Trophoblast cell (in vitro differentiated cells and primary cell): ENCODE results near the gene PNPLA6.
"Not testable (repeated sequence)": the region's sequence is repeated elsewhere in the genome, so short reads cannot be mapped to it uniquely, and the experiment has no call there.

ENCODE experiments used
- DNase-seq, 2 donors: peaks; one replicate each; pipeline ENCODE4 v3.0.0-alpha.2; 2016
- H2AFZ ChIP-seq: 2 replicates; pipeline ENCODE4 v1.6.1; 2013; ENCODE audit warnings: low read length, moderate library complexity, mild to moderate bottlenecking; ENCODE audit not compliant: insufficient read depth, poor library complexity
- H2AK5ac ChIP-seq: 2 replicates; pipeline ENCODE4 v1.6.1; 2013; ENCODE audit warnings: mild to moderate bottlenecking, low read length
- H2BK120ac ChIP-seq: 2 replicates; pipeline ENCODE4 v1.6.1; 2013; ENCODE audit warnings: low read length, mild to moderate bottlenecking, moderate library complexity; ENCODE audit not compliant: insufficient read depth, poor library complexity
- H2BK12ac ChIP-seq: 2 replicates; pipeline ENCODE4 v1.6.1; 2013; ENCODE audit warnings: mild to moderate bottlenecking, low read length, moderate library complexity
- H2BK5ac ChIP-seq: 2 replicates; pipeline ENCODE4 v1.6.1; 2013; ENCODE audit warnings: low read length, low read depth, moderate library complexity, mild to moderate bottlenecking; ENCODE audit not compliant: poor library complexity
- H3K14ac ChIP-seq: 2 replicates; pipeline ENCODE4 v1.6.1; 2013; ENCODE audit warnings: mild to moderate bottlenecking, low read length
- H3K18ac ChIP-seq: 2 replicates; pipeline ENCODE4 v1.6.1; 2013; ENCODE audit warnings: mild to moderate bottlenecking, low read length
- H3K23ac ChIP-seq: 2 replicates; pipeline ENCODE4 v1.6.1; 2013; ENCODE audit warnings: low read length
- H3K27ac ChIP-seq: 2 replicates; pipeline ENCODE4 v1.5.1; 2013; ENCODE audit warnings: low read depth, mild to moderate bottlenecking, inconsistent platforms, low read length, moderate library complexity
- H3K27me3 ChIP-seq: 2 replicates; pipeline ENCODE4 v1.6.1; 2013; ENCODE audit warnings: inconsistent platforms, mild to moderate bottlenecking, low read length, moderate library complexity; ENCODE audit not compliant: insufficient read depth
- H3K36me3 ChIP-seq, 2 experiments: 1 replicate in 1 of 2; 2 replicates in 1 of 2; pipeline ENCODE4 v1.6.1; 2013; ENCODE audit warnings: low read length in 2 of 2, mild to moderate bottlenecking in 2 of 2, moderate library complexity in 1 of 2; ENCODE audit not compliant: insufficient read depth in 2 of 2, control insufficient read depth in 1 of 2
- H3K4ac ChIP-seq: 2 replicates; pipeline ENCODE4 v1.6.1; 2013; ENCODE audit warnings: low read depth, mild to moderate bottlenecking, low read length, moderate library complexity
- H3K4me1 ChIP-seq, 2 experiments: 1 replicate in 1 of 2; 2 replicates in 1 of 2; pipeline ENCODE4 v1.6.1; 2013; ENCODE audit warnings: low read length in 2 of 2, mild to moderate bottlenecking in 2 of 2, moderate library complexity in 1 of 2; ENCODE audit not compliant: insufficient read depth in 2 of 2, control insufficient read depth in 1 of 2
- H3K4me2 ChIP-seq: 2 replicates; pipeline ENCODE4 v1.6.1; 2013; ENCODE audit warnings: inconsistent platforms, mild to moderate bottlenecking, low read length, moderate library complexity
- H3K4me3 ChIP-seq: 2 replicates; pipeline ENCODE4 v1.5.1; 2013; ENCODE audit warnings: mild to moderate bottlenecking, low read depth, low read length, inconsistent platforms
- H3K79me1 ChIP-seq: one replicate; pipeline ENCODE4 v1.6.1; 2013; ENCODE audit warnings: low read length
- H3K79me2 ChIP-seq: 2 replicates; pipeline ENCODE4 v1.6.1; 2013; ENCODE audit warnings: low read length, mild to moderate bottlenecking; ENCODE audit not compliant: control insufficient read depth, insufficient read depth, poor library complexity
- H3K9ac ChIP-seq: 2 replicates; pipeline ENCODE4 v1.6.1; 2013; ENCODE audit warnings: mild to moderate bottlenecking, low read length
- H3K9me3 ChIP-seq: 2 replicates; pipeline ENCODE4 v1.6.1; 2013; ENCODE audit warnings: low read depth, mild to moderate bottlenecking, control low read depth, inconsistent platforms, low read length; ENCODE audit not compliant: insufficient read depth
- H4K12ac ChIP-seq: 2 replicates; pipeline ENCODE4 v1.6.1; 2013; ENCODE audit warnings: low read depth, mild to moderate bottlenecking, low read length, moderate library complexity
- H4K8ac ChIP-seq: 2 replicates; pipeline ENCODE4 v1.6.1; 2013; ENCODE audit warnings: low read depth, mild to moderate bottlenecking, low read length, moderate library complexity
- H4K91ac ChIP-seq: one replicate; pipeline ENCODE4 v1.6.1; 2013; ENCODE audit warnings: low read depth, mild to moderate bottlenecking, low read length, moderate library complexity
- WGBS: extraction: QIAGEN DNeasy Blood & Tissue Kit; methylation state at CpG from one replicate; pipeline ENCODE4 v1.1.7; 2013; ENCODE audit warnings: missing lambda C conversion rate; ENCODE audit not compliant: insufficient read length, insufficient coverage; ENCODE audit errors: extremely low coverage; 5-methylcytosine and 5-hydroxymethylcytosine counted together

PNPLA6 gene

DNA sequence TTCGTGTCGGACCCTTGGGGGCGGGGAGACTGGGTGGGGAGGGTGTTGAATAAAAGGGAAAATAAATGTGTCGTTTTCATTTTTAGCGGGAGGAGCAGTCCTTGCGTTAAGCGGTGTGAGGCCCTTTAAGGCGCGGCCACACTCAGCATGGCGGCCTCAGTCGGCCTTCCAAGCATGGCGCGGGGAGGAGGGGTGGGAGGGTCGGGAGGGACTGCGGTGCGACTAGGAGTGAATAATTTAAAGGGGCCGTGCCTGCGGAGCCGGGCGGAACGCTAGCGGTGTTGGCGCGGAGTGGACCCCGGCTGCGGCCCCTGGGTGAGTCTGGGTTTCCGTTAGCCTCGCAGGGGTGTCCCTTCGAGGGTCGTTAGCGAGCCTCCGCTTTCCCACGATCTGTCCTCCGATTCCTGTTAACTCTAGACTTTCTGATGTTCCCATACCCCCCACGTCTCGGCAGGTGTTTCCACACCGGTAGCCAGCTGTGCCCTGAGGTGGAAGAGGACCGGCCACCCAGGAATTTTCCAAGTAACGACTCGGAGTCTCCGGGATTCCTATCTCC, 1.5 kb upstream of the PNPLA6 start:
- Histone ChIP-seq H2BK12ac (peak overlapping the region; percentile 82), H3K79me2 (peaks cover 10% of the 10 kb centered on the region), H3K23ac (no peak overlapping the region), H2AK5ac (peak overlapping the region; percentile 93), H3K9me3 (no peaks in the 10 kb centered on the region), H3K4me3 (peak overlapping the region; percentile 68), H3K4me2 (peak overlapping the region; percentile 73), H3K18ac (peak overlapping the region; percentile 91), H4K12ac (peak overlapping the region; percentile 99), H3K27me3 (no peaks in the 10 kb centered on the region), H3K79me1 (peaks cover 25% of the 10 kb centered on the region), H3K4me1 (peaks cover 14 to 16% of the 10 kb centered on the region in 2 experiments), H4K8ac (peak overlapping the region; percentile 95), H3K14ac (peak overlapping the region; percentile 97), H3K4ac (peak overlapping the region; percentile 84), H2AFZ (peak overlapping the region; percentile 98), H3K36me3 (peaks cover 28 to 37% of the 10 kb centered on the region in 2 experiments), H3K27ac (peak overlapping the region; percentile 85), H3K9ac (peak overlapping the region; percentile 54), H2BK5ac (peak overlapping the region; percentile 90), H2BK120ac (peak overlapping the region; percentile 96), H4K91ac (peak overlapping the region; percentile 96)
- WGBS: no CpG with 5 or more reads among the region's 41 CpGs
- DNase-seq: peak; percentile 84 to 92

DNA sequence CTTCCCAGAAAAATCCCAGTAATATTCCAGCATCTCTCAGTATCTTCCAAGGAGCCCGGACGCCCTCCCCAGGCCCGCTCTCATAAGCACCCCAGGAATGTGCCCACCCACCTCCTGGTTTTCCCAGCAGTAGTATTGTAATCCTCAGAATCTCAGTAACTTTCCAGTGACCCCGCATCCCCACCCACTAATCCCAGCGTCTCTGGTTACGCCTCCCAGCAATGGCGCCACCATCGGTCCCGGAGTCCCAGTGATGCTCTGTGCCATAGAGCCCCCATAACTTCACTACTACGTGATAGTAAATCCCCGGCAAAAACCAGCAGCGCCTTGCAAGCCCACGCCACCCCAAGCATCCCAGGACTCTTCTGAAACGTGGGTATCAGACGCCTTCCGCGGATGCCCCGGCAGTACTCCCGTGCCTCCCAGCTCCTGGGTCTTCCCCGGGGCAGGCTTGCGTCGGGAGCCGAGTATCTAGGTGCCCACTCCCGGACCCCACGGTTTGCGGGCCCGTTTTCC, 928 bp upstream of the PNPLA6 start:
- Histone ChIP-seq H4K91ac (peak overlapping the region; percentile 87), H2BK5ac (peak overlapping the region; percentile 81), H3K79me1 (peaks cover 25% of the 10 kb centered on the region), H3K9ac (peak overlapping the region; percentile 73), H2AK5ac (peak overlapping the region; percentile 95), H4K12ac (peak overlapping the region; percentile 83), H3K27ac (peak overlapping the region; percentile 85), H3K14ac (peak overlapping the region; percentile 93), H2BK120ac (peak overlapping the region; percentile 92), H3K23ac (no peak overlapping the region), H3K4me2 (peak overlapping the region; percentile 73), H3K36me3 (peaks cover 23 to 31% of the 10 kb centered on the region in 2 experiments), H3K27me3 (no peaks in the 10 kb centered on the region), H3K9me3 (no peaks in the 10 kb centered on the region), H3K4ac (peak overlapping the region; percentile 96), H3K18ac (peak overlapping the region; percentile 97), H2BK12ac (peak overlapping the region; percentile 73), H3K4me1 (peaks cover 14 to 16% of the 10 kb centered on the region in 2 experiments), H3K79me2 (peaks cover 10% of the 10 kb centered on the region), H4K8ac (peak overlapping the region; percentile 83), H2AFZ (peak overlapping the region; percentile 11), H3K4me3 (peak overlapping the region; percentile 78)
- WGBS: no CpG with 5 or more reads among the region's 27 CpGs
- DNase-seq: peak; percentile 32 to 44

DNA sequence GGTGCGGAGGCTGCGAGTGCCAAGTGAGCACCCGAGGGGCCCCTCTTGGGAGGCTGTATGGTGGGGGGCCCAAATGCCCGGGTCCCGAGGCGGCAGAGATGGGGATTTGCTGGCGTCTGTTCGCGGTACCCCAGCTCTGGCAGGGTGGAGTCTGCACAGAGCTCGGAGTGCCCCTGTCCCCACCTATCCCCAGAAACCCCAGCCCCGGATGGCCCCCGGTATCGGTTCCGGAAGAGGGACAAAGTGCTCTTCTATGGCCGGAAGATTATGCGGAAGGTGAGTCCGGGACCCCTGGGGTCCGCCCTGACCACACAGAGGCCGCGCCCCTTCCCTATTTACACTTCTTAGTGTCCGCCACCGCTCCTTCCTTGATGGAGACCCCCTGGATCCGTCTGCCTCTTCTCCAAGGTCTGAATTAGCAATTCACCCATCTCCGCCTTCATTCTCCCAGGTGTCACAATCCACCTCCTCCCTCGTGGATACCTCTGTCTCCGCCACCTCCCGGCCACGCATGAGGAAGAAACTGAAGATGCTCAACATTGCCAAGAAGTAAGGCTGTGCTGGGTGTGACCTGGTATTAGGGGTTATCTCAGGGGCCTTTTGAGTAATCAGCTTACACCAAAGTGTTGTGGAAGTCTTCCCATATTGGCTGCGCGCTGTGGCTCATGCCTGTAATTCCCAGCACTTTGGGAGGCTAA, 630 bp downstream of the PNPLA6 start:
- Histone ChIP-seq H3K14ac (peak overlapping the region; percentile 28), H2AFZ (peak overlapping the region; percentile 68), H3K4me3 (peak overlapping the region; percentile 78), H3K4ac (peak overlapping the region; percentile 14), H3K9me3 (no peaks in the 10 kb centered on the region), H2BK12ac (peak overlapping the region; percentile 27), H3K79me2 (peaks cover 10% of the 10 kb centered on the region), H3K4me2 (peak overlapping the region; percentile 73), H3K36me3 (peaks cover 26 to 34% of the 10 kb centered on the region in 2 experiments), H4K8ac (peak overlapping the region; percentile 83), H3K27ac (no peak overlapping the region), H3K4me1 (peaks cover 14 to 16% of the 10 kb centered on the region in 2 experiments), H4K91ac (peak overlapping the region; percentile 75), H3K23ac (no peak overlapping the region), H3K79me1 (peaks cover 25% of the 10 kb centered on the region), H3K9ac (no peak overlapping the region), H3K18ac (peak overlapping the region; percentile 42), H3K27me3 (no peaks in the 10 kb centered on the region), H2BK5ac (peak overlapping the region; percentile 5), H2BK120ac (peak overlapping the region; percentile 5), H4K12ac (peak overlapping the region; percentile 55), H2AK5ac (peak overlapping the region; percentile 56)
- WGBS: no CpG with 5 or more reads among the region's 30 CpGs
- peak in 1 of 2 donors; percentile 8 for DNase-seq

DNA sequence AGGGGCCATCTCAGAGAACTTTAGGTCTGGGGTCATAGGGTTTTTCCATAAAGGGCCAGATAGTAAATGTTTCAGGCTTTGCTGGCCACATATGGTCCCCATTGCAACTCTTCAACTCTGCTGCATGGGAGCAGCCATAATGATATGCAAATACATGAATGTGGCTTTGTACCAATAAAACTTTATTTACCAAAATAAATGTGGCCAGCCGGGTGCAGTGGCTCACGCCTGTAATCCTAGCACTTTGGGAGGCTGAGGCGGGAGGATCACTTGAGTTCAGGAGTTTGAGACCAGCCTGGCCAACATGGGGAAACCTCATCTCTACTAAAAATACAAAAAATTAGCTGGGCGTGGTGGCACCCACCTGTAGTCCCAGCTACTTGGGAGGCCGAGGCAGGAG, 3.5 kb downstream of the PNPLA6 start:
- H4K8ac ChIP-seq, H3K9ac ChIP-seq, H3K4me3 ChIP-seq, H2AFZ ChIP-seq, DNase-seq, H3K27me3 ChIP-seq, H3K79me2 ChIP-seq, H3K9me3 ChIP-seq, H3K4ac ChIP-seq, H3K18ac ChIP-seq, H4K91ac ChIP-seq, H3K4me1 ChIP-seq, H3K23ac ChIP-seq, H2AK5ac ChIP-seq, H2BK5ac ChIP-seq, H2BK120ac ChIP-seq, H2BK12ac ChIP-seq, H3K4me2 ChIP-seq, H3K14ac ChIP-seq, H4K12ac ChIP-seq, H3K27ac ChIP-seq: not testable (repeated sequence)
- WGBS: no CpG with 5 or more reads among the region's 5 CpGs
- Histone ChIP-seq H3K36me3 (peaks cover 43 to 50% of the 10 kb centered on the region in 2 experiments), H3K79me1 (peaks cover 16% of the 10 kb centered on the region)
